GM19463 (cell line): Measurements from ENCODE around the gene KCNS1.

Source experiments
- ATAC-seq: cut with Tn5 transposase; IDR thresholded peaks from one replicate; pipeline ENCODE4 v1.9.1; 2021; ENCODE audit warnings: mild to moderate bottlenecking, moderate library complexity; ENCODE audit not compliant: unreplicated experiment

KCNS1 gene

GRCh38 chr20:45052698-45053429, 48.1 kb downstream of the KCNS1 start:
- peak; percentile 67 for ATAC-seq

DNA sequence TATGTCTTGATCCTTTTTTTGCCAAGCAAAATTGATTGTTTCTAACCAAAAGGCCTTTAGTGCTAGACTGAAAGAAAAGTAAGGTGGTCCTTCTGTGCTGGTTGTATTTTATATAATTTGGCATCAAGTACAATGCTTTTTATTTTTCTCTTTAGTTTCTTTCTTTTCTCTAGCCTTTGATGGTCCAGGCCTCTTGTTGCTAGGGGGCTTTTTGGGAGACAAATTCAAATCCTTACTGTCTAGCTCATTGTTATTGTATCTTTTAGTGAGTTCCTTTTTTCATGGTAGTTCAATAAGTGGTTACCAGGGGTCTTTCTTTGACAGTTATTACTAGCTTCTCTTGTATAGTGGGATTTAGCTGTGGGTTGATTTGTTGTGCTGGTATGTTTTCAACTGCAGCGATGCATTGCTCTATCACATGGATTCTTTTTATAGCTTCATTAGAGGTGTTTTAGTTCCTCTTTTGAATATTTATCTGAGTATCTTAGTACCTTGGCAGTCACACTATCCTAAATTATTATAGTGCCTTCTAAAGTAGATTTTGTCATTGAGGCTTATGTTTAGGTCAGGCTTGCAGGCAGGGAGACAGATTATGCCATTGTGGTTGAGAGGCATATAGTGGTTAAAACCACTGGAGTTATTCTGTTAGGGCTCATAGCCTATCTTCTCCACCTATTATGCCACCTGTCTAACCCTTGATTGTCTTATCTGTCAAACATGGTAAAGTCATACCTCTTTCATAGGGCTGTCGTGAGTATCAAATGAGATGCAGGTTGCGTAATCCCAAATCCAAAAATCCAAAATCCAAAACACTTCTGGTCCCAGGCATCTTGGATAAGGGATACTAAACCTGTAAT, 49.5 kb downstream of the KCNS1 start:
- no peak for ATAC-seq

DNA sequence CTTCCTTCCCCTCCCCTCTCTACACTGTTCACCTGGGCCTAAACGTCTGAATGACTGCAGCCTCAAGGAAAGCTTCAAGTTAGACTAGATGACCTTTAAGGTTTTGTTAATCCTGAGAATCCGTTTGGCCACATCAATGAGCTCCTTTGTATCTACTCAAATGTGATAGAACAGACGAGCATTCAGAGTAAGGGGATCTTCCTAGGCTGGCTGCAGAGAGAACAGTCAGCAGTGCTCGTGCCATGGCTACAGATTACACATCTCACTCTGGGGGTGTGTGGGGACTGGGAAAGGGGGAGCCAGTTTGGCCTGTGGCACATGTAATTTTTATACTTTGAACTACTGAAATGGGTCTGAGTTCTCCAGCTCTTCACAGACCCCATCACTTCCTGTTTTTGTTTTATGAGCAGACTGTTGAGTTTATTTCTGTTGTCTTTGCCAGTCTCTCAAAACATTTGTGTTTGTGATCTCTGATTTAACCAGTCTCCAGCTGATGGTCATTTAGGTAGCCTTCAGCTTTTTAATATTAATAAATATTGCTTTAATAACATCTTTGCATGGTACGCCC, 50.9 kb downstream of the KCNS1 start:
- ATAC-seq = no peak

DNA sequence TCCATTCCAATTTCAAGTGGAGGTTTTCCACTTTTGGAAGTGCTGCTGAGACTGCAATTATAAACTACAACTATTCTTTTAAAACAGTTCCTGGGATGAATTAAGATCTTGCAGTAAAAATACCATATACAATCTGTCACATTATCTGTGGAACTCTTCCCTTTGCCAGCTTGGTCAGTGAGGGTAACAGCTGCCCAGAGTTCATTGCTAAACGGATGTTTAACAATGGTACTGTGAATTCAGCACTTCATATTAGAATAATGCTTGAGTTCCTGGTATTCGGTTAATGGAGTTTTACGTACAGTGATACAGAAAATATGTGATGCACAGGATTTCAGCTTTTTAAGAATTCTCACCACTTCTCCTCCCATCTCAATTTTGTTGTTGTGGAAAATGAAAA, 51.5 kb downstream of the KCNS1 start:
- no peak for ATAC-seq

GRCh38 chr20:45047581-45048119, 53.3 kb downstream of the KCNS1 start:
- ATAC-seq = no peak

DNA sequence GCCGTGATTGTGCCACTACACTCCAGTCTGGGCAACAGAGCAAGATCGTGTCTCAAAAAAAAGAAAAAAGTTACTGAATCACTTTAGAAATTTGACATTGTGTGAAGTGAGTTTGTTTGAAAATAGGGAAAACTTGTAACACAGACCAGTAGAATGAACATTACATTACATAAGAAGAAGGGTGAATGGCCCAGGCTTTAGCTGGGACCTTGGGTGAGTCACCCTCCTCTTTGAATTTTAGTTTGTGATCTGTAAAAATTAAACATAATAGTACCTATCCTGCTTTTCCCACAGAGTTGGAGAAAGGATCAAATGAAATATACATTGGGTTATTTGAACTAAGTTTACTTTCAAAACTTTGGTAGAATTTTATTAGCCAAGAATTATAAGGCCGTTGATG, 56.3 kb downstream of the KCNS1 start:
- ATAC-seq = no peak

GRCh38 chr20:45044084-45044573, 56.8 kb downstream of the KCNS1 start:
- ATAC-seq = no peak

DNA sequence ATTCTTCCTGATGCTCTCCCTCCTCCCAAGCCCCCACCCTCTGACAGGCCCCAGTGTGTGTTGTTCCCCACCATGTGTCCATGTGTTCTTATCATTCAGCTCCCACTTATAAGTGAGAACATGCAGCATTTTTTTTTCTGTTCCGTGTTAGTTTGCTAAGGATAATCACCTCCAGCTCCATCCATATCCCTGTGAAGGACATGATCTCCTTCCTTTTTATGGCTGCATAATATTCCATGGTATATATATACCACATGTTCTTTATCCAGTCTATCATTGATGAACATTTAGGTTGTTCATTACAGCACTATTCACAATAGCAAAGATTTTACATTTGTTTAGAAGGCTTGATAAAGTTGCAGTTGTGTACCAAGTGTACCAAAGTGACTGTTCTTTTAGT, 57.9 kb downstream of the KCNS1 start:
- no peak for ATAC-seq
